NCI-H345 (cell line): Measurements from ENCODE around the gene MDFIC2.
"Not testable (repeated sequence)": the region's sequence is repeated elsewhere in the genome, so short reads cannot be mapped to it uniquely, and the experiment has no call there.

Experiments
- DNase-seq: peaks from one replicate; lab custom pipeline; 2025; lab: John Stamatoyannopoulos, UW

MDFIC2 gene

GRCh38 chr3:70256566-70256965 is 55.9 kb downstream of the MDFIC2 start:
- no peak for DNase-seq

DNA sequence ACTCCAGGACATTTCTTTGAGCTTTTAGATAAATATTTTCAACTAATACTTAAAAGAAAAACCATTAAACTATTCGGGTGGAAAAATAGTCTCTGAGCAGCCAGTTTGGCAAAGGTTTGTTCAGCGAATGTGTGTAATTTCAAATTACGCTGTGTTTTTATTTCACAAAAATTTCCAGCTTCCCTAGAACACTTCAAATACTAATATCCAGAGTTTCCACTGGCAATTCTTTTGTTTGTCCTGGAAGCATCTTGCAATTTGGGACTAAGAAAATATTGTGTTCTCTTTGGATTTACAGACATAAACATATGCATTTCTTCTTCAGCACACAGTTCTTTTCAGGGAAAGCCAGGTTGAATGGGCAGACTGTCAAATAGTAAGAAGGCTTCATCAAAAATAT is 61.9 kb downstream of the MDFIC2 start:
- DNase-seq: no peak

GRCh38 chr3:70249509-70250160 is 62.8 kb downstream of the MDFIC2 start:
- no peak for DNase-seq

- DNase-seq: no peak
These were observed 63.6 kb downstream of the MDFIC2 start for GRCh38 chr3:70248856-70249255.

- no peak for DNase-seq
These were observed 64.5 kb downstream of the MDFIC2 start for GRCh38 chr3:70247955-70248354.

GRCh38 chr3:70245746-70246525 is 66.5 kb downstream of the MDFIC2 start:
- no peak for DNase-seq

DNA sequence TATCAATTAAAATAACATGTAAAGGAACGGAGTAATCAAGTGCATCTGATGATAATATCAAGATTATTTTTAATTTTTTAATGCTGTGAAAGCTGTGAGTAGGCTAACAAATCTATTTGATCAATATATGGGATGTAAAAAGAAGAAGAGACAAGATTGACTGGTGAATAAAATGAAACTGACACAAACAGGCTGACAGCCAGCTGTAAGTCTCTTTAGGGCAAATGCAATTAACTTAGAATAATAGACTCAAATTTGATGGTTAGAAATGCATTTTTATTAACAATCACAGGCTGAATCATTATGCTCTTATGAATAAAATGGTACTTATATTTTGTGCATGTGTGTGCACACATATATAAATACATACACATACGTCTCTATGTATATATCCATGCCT is 68.0 kb downstream of the MDFIC2 start:
- no peak for DNase-seq

DNA sequence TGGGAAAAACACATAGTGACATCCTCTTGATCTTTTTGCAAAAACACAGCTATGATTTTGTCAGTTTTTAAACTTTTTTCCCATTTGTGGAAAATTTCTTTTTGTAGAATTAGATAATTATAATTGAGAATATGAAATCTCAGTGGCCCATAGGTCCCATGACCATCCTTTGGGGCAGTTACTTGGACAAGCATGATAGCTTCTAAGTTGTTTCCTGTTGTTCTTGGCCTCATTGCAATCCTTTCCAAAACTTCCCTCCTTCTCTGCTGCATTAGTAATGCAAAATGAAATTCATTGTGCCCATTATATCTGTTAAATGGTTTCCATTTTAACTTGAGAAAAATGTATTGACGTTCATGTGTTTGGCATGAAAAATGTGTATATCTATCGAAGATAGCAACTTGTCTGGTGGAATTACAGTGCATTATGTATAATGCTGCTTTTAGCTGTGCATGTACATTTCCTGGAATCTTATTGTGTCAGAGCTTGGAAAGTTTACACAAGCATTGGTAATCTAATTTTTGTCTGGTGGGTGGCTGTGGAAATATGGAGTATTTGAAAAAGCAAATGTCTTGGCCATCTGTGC is 70.0 kb downstream of the MDFIC2 start:
- DNase-seq: no peak

DNA sequence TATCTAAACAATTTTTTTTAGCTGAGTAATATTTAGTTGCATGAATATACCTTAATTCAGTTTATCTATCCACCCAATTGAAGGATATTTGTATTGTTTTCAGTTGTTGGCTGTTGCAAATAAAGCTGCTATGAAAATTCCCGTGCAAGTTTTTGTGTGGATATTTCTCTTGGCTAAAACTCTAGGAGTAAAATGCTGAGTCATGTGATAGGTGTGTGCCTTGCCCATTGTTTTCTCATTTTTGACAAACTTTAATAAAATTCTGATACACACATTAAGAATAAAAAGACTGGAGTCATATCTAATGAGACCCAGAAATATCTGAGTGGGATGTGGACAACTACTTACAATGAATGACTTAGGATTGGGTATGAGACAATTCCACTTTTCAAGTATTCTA is 78.6 kb downstream of the MDFIC2 start:
- no peak for DNase-seq

DNA sequence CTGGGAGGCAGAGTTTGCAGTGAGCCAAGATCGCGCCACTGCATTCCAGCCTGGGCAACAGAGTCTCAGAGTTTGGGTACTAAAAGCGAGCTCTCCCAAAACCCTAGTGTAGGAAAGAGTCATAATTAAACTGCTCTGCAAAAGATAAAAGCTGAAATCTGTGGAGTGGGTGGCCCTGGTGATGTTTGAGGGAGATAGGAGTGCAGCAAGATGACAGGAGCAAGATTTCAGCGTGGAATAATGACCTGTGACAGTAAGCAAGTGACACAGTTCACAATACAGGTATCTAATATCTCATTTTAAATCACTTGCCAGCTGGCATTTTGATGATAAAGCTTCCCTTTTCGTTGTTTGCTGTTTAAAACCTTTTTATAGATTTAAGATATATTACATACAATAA is 79.3 kb downstream of the MDFIC2 start:
- DNase-seq: no peak

- DNase-seq: no peak
These were observed 81.2 kb downstream of the MDFIC2 start for GRCh38 chr3:70231266-70231701.

DNA sequence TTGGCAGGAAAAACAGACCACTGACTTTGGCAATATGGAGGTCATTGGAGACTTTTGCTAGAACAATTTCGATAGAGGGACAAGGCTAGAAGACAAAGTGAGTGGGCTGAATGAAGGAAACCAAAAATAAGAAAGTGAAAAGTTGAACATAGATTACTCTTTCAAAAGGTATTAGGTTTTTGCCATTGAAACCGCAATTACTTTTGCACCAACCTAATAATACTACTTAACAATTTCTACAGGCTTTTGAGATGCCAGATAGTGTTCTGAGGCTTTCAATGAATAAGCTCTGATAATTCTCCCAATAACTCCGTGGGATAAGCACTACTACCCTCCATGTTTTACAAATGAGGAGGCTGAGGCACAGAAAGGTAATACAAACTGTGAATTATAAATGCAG is 85.0 kb downstream of the MDFIC2 start:
- DNase-seq: no peak

DNA sequence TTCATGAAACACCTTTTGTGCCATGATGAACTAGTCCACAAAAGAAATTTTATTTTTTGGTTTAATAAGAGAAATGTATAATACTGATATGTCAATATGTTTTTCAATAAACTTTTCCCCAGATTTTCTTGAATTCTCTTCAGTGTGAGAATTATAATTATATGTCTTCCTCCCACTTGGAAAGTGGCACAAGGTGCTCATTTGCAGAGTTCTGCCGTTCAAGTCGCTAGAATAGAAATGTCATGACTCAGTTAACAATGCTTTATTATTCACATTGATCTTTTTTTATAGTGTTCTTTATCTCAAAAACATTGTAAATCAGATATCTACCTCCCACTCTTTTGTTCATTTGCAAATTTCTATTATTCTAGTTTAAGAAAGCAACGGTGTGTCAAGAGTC is 87.3 kb downstream of the MDFIC2 start:
- no peak for DNase-seq

- no peak for DNase-seq
These were observed 88.1 kb downstream of the MDFIC2 start for GRCh38 chr3:70224337-70224736.

- no peak for DNase-seq
These were observed 94.0 kb downstream of the MDFIC2 start for GRCh38 chr3:70218471-70218870.

DNA sequence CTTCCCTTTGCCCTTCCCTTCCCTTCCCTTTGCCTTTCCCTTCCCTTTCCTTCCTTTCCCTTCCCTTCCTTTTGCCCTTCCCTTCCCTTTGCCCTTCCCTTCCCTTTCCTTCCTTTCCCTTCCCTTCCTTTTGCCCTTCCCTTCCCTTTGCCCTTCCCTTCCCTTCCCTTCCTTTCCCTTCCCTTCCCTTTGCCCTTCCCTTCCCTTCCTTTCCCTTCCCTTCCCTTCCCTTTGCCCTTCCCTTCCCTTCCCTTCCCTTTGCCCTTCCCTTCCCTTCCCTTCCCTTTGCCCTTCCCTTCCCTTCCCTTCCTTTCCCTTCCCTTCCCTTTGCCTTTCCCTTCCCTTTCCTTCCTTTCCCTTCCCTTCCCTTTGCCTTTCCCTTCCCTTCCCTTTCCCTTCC is 101.2 kb downstream of the MDFIC2 start:
- not testable (repeated sequence) for DNase-seq

- no peak for DNase-seq
These were observed 110.5 kb downstream of the MDFIC2 start for GRCh38 chr3:70201975-70202374.

DNA sequence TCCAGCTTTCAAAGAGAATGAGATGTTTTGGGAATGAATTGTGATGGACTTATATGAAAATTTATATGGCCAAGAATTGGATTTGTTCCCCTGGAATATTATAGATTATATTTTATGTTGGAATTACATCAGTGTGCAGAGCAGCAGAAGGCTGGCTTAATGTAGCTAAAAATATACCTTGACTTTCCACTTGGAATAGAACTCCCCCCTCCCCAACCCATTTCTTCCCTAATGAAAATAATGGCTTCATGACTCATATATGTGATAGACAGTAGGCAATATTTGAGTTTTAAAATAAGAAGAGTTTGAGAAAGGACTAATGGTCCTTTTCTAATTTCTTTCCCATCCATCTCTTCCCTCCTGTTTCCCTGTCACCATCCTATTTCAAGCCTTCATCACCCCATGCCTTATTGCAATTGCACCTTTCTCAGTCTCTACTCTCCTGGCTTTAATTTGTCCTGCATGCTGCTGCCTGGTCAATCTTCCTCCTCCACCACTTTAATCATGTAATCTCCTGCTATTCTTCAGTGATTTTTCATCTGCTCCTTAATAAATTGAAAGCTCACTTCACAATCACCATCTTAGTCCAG is 122.5 kb downstream of the MDFIC2 start:
- DNase-seq: no peak

DNA sequence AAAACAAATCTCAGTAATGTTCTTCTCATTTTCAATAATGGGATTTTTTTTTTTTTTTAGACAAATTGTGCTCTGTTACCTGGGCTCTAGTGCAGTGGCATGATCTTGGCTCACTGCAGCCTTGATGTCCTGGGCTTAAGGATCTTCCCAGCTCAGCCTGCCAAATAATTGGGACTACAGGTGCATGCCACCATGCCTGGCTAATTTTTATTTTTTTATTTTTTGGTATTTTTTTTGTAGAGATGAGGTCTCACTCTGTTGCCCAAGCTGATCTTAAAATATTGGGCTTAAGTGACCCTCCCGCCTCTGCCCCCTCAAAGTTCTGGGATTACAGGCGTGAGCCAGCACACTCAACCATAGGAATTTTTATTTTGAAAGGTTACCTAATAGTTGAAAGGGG is 126.2 kb downstream of the MDFIC2 start:
- no peak for DNase-seq

DNA sequence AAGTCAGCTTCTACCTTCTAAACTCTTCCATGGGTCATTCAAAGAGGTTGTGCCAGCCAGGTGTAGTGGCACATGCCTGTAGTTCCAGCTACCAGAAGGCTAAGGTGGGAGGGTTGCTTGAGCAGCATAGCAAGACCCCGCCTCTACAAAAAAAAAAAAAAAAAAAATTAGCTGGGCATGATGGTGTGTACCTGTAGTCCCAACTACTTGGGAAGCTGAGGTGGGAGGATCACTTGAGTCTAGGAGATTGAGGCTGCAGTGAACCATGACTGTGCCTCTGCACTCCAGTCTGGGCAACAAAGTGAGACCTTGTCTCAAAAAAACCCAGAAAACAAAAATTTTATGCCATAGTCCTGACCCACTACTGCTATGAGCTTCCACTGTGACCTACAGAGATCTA is 126.8 kb downstream of the MDFIC2 start:
- DNase-seq: no peak

- no peak for DNase-seq
These were observed 128.5 kb downstream of the MDFIC2 start for GRCh38 chr3:70183781-70184504.

GRCh38 chr3:70182166-70182565 is 130.3 kb downstream of the MDFIC2 start:
- DNase-seq: no peak
